CD4-positive, alpha-beta T cell (primary cell): ENCODE measurements around the gene PF4V1. TPM values are rescaled to one million over a fixed set of nuclear protein-coding genes. Genes with fewer than 3 reads are reported as not detected.

Experiments used
- ATAC-seq: fragments of 200-7000 bp; cut with Tn5 transposase; one replicate; pipeline ENCODE4 v1.10.0; 2022; ENCODE audit warnings: mild to moderate bottlenecking; ENCODE audit not compliant: poor library complexity
- CTCF ChIA-PET: fragments of 350-600 bp; sonication (Branson Sonifier 250); formaldehyde crosslinking; loops from one replicate; lab custom pipeline; 2021; ENCODE audit warnings: antibody characterized with exemption, inconsistent platforms; lab: Charles Lee
- POLR2A ChIA-PET: fragments of 350-600 bp; sonication (Branson Sonifier 250); formaldehyde crosslinking; loops from one replicate; lab custom pipeline; 2021; ENCODE audit warnings: antibody characterized with exemption, inconsistent platforms; lab: Charles Lee
- DNase-seq, 14 experiments: peaks; one replicate each; pipeline ENCODE4 v3.0.0-alpha.2; 2013 to 2020; ENCODE audit warnings: mixed read lengths in 2 of 14
- H3K27ac ChIP-seq, 2 donors: one replicate each; pipeline versions ENCODE4 v1.5.1 to v1.7.0; 2013; ENCODE audit warnings: low read length in 2 of 2, low read depth in 1 of 2, mild to moderate bottlenecking in 1 of 2
- H3K27me3 ChIP-seq, 2 experiments: 1 replicate in 1 of 2; 2 replicates in 1 of 2; pipeline versions ENCODE4 v1.6.1 to v1.7.0; 2013; ENCODE audit warnings: low read length in 2 of 2, control low read depth in 1 of 2, mild to moderate bottlenecking in 1 of 2, moderate library complexity in 1 of 2; ENCODE audit not compliant: insufficient read depth in 2 of 2, control insufficient read depth in 1 of 2
- H3K36me3 ChIP-seq: one replicate; pipeline ENCODE4 v1.6.1; 2013; ENCODE audit warnings: low read length, control low read depth; ENCODE audit not compliant: insufficient read depth
- H3K4me1 ChIP-seq: one replicate; pipeline ENCODE4 v1.6.1; 2013; ENCODE audit warnings: low read length, control low read depth; ENCODE audit not compliant: insufficient read depth
- H3K4me3 ChIP-seq: one replicate; pipeline ENCODE4 v1.5.1; 2013; ENCODE audit warnings: mild to moderate bottlenecking, low read length, moderate library complexity
- H3K9me3 ChIP-seq, 2 experiments: 1 replicate in 1 of 2; 2 replicates in 1 of 2; pipeline versions ENCODE4 v1.6.1 to v1.7.0; 2013; ENCODE audit warnings: low read length in 2 of 2, mild to moderate bottlenecking in 2 of 2, control low read depth in 1 of 2, moderate library complexity in 1 of 2; ENCODE audit not compliant: control insufficient read depth in 1 of 2, insufficient read depth in 1 of 2
- H3K27ac Mint-ChIP-seq: one replicate; pipeline ENCODE4 v1.8.0; 2020; ENCODE audit warnings: mixed read lengths
- H3K27me3 Mint-ChIP-seq: one replicate; pipeline ENCODE4 v1.8.0; 2021; ENCODE audit warnings: mixed read lengths
- H3K36me3 Mint-ChIP-seq: one replicate; pipeline ENCODE4 v1.8.0; 2021; ENCODE audit warnings: low read depth, mixed read lengths
- H3K4me1 Mint-ChIP-seq: one replicate; pipeline ENCODE4 v1.8.0; 2021; ENCODE audit warnings: low read depth, mixed read lengths
- H3K4me3 Mint-ChIP-seq: one replicate; pipeline ENCODE4 v1.8.0; 2020; ENCODE audit warnings: mild to moderate bottlenecking, mixed read lengths
- H3K9me3 Mint-ChIP-seq: one replicate; pipeline ENCODE4 v1.8.0; 2020; ENCODE audit warnings: mixed read lengths
- intact Hi-C, 2 experiments: fragments of 100-400 bp; cut with DNase I in 1 of 2; cut with micrococcal nuclease in 1 of 2; formaldehyde crosslinking; loops; one replicate each; pipeline versions ENCODE4 v1.15.1 to v1.9.0; 2023 to 2025; cut with DNase I, micrococcal nuclease
- total RNA-seq, 174 experiments: library from RNA in 2 of 174; stranded (reverse) in 2 of 174; gene quantifications; one replicate each; pipeline ENCODE4 v1.2.3 and lab custom pipeline; 2021 to 2026
- TF ChIP-seq, protein P1 (sequence below): fragments of 200-600 bp; IDR thresholded peaks from one replicate; pipeline ENCODE4 v1.8.0; 2022; ENCODE audit warnings: antibody characterized with exemption, mild to moderate bottlenecking

PF4V1 gene
- total RNA-seq, 2 experiments from 2014 or later: not detected

DNA sequence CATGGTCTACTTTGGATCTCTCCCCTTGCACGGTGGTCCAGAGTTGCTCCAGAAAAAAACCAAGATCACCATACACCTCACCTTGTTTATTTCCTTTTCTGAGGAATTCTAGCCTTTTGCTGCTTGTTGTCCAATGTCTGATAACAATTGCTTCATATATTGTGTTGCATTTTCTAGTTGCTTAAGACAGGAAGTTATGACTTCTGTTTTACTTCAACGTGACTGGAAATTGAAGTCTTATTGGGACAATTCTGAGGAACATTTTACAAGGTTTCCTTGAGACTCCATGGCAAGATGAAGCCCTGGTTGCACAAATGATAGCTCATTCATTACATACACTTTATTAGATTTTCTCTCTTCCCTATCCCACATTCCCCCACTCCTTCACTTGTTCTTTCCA lies 21.3 kb downstream of the PF4V1 start:
- no peak overlapping the region for H3K27ac ChIP-seq
- intact Hi-C loops: no loop called here
- H3K9me3 ChIP-seq: peaks cover 0 to 4% of the 10 kb centered on the region in 2 experiments
- Mint-ChIP-seq H3K27me3 (peaks cover 13% of the 10 kb centered on the region), H3K4me3 (no peak overlapping the region), H3K27ac (no peak overlapping the region), H3K4me1 (no peaks in the 10 kb centered on the region), H3K9me3 (no peaks in the 10 kb centered on the region), H3K36me3 (no peaks in the 10 kb centered on the region)
- TF ChIP-seq, protein P1, sequence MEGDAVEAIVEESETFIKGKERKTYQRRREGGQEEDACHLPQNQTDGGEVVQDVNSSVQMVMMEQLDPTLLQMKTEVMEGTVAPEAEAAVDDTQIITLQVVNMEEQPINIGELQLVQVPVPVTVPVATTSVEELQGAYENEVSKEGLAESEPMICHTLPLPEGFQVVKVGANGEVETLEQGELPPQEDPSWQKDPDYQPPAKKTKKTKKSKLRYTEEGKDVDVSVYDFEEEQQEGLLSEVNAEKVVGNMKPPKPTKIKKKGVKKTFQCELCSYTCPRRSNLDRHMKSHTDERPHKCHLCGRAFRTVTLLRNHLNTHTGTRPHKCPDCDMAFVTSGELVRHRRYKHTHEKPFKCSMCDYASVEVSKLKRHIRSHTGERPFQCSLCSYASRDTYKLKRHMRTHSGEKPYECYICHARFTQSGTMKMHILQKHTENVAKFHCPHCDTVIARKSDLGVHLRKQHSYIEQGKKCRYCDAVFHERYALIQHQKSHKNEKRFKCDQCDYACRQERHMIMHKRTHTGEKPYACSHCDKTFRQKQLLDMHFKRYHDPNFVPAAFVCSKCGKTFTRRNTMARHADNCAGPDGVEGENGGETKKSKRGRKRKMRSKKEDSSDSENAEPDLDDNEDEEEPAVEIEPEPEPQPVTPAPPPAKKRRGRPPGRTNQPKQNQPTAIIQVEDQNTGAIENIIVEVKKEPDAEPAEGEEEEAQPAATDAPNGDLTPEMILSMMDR: no peak
- no peaks in the 10 kb centered on the region for H3K4me1 ChIP-seq
- ATAC-seq (no peak), DNase-seq (no peak)
- no peaks in the 10 kb centered on the region for H3K36me3 ChIP-seq
- no peak overlapping the region for H3K4me3 ChIP-seq
- no peaks in the 10 kb centered on the region for H3K27me3 ChIP-seq
- ChIA-PET CTCF (no interaction called here), POLR2A (no interaction called here)

DNA sequence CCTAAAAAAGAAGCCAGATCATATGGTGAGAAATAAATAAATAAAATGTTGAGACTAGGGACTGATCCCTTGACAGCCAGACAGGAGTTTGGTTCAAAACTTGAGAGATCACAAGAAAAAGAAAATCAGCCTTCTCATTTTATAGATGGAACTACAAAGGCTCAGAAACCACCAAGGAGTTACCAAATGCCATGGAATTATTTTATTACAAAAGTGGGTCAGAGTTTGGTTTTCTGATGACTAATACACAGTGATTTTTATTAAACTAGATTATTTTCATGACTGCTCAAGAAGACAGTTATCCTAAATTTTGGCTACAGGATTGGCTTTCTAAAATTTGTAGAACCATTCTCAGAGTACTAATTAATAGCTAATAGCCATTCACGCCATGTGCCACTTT lies 22.3 kb downstream of the PF4V1 start:
- Mint-ChIP-seq H3K9me3 (no peaks in the 10 kb centered on the region), H3K27me3 (peaks cover 4% of the 10 kb centered on the region), H3K27ac (no peak overlapping the region), H3K4me3 (no peak overlapping the region), H3K4me1 (no peaks in the 10 kb centered on the region), H3K36me3 (no peaks in the 10 kb centered on the region)
- POLR2A ChIA-PET: no interaction called here
- H3K4me3 ChIP-seq: no peak overlapping the region
- ATAC-seq (no peak), DNase-seq (no peak)
- H3K4me1 ChIP-seq: no peaks in the 10 kb centered on the region
- no peaks in the 10 kb centered on the region for H3K9me3 ChIP-seq
- H3K27ac ChIP-seq: no peak overlapping the region
- intact Hi-C loops: no loop called here
- CTCF ChIA-PET: no interaction called here
- no peaks in the 10 kb centered on the region for H3K36me3 ChIP-seq
- TF ChIP-seq, protein P1: no peak
- H3K27me3 ChIP-seq: no peaks in the 10 kb centered on the region

DNA sequence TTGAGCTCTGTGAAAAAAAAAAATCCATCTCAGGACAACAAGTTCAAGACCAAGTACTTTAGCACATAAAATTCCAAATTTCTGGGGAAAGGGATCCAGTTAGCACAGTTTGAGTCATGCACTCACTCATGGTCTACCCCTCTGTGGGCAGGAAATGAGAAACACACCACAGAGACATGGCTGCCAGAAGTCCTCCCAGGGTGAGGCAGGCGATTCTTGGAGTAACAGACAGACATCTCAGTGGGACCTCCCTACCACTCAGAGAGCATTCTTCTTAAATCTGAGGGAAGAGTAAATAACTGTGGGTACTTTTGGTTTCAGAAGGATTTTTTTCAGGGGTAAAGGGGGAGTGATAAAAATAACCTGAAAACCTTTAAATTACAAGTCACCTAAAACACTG lies 30.2 kb downstream of the PF4V1 start:
- no peak overlapping the region for H3K27ac ChIP-seq
- no peak for ATAC-seq
- no peaks in the 10 kb centered on the region for H3K9me3 ChIP-seq
- Mint-ChIP-seq H3K4me3 (no peak overlapping the region), H3K9me3 (no peaks in the 10 kb centered on the region), H3K27me3 (no peaks in the 10 kb centered on the region), H3K36me3 (no peaks in the 10 kb centered on the region), H3K27ac (no peak overlapping the region), H3K4me1 (no peaks in the 10 kb centered on the region)
- no peak for DNase-seq
- no peaks in the 10 kb centered on the region for H3K36me3 ChIP-seq
- TF ChIP-seq, protein P1: no peak
- POLR2A ChIA-PET: no interaction called here
- H3K4me1 ChIP-seq: no peaks in the 10 kb centered on the region
- H3K27me3 ChIP-seq: no peaks in the 10 kb centered on the region
- CTCF ChIA-PET: no interaction called here
- intact Hi-C loops: no loop called here
- no peak overlapping the region for H3K4me3 ChIP-seq
